Suprapubic skin (tissue), 4 donors: ENCODE measurements around the gene USB1. TPM values are rescaled to one million over a fixed set of nuclear protein-coding genes. Genes with fewer than 3 reads are reported as not detected.
A peak's percentile ranks its signal among the peaks of the same experiment; 100 is the strongest.

Source experiments
- DNase-seq, 2 donors: peaks; one replicate each; pipeline ENCODE4 v3.0.0-alpha.2; 2019; ENCODE audit warnings: low spot score in 2 of 2
- H3K27ac ChIP-seq: fragments of 200-600 bp; sonication (generic); one replicate; pipeline ENCODE4 v1.5.1; 2019
- H3K27me3 ChIP-seq: fragments of 200-600 bp; sonication (generic); one replicate; pipeline ENCODE4 v1.5.1; 2019
- H3K36me3 ChIP-seq: fragments of 200-600 bp; sonication (generic); one replicate; pipeline ENCODE4 v1.5.1; 2019
- H3K4me1 ChIP-seq: fragments of 200-600 bp; sonication (generic); one replicate; pipeline ENCODE4 v1.5.1; 2019
- H3K4me3 ChIP-seq: fragments of 200-600 bp; sonication (generic); one replicate; pipeline ENCODE4 v1.5.1; 2019; ENCODE audit warnings: mild to moderate bottlenecking
- H3K9me3 ChIP-seq: fragments of 200-600 bp; sonication (generic); one replicate; pipeline ENCODE4 v1.5.1; 2019
- EP300 ChIP-seq: sonication (generic); formaldehyde crosslinking; IDR thresholded peaks from one replicate; pipeline ENCODE4 v1.6.1; 2017; ENCODE audit warnings: antibody characterized with exemption
- POLR2A ChIP-seq, 2 donors: fragments of 450-650 bp; IDR thresholded peaks; one replicate each; pipeline ENCODE4 v1.6.1; 2017; ENCODE audit warnings: antibody characterized with exemption in 2 of 2, mild to moderate bottlenecking in 2 of 2, moderate library complexity in 2 of 2
- POLR2AphosphoS5 ChIP-seq, 3 donors: sonication (generic); formaldehyde crosslinking; IDR thresholded peaks; one replicate each; pipeline ENCODE4 v1.6.1; 2017; ENCODE audit warnings: antibody characterized with exemption in 3 of 3
- WGBS: methylation state at CpG from one replicate; pipeline ENCODE4 v1.1.5; 2018; 5-methylcytosine and 5-hydroxymethylcytosine counted together
- total RNA-seq, 4 donors: library from RNA; depleted of rRNA; stranded (reverse); fragments of >200 nt; gene quantifications; one replicate each; pipeline ENCODE4 v1.1.0, GENCODE V29; 2016
- TF ChIP-seq, protein P1 (sequence below), 2 donors: fragments of 200-600 bp in 1 of 2; fragments of 450-650 bp in 1 of 2; sonication (generic) in 1 of 2; IDR thresholded peaks; one replicate each; pipeline ENCODE4 v1.5.1; 2016 to 2019; ENCODE audit warnings: antibody characterized with exemption in 2 of 2, mild to moderate bottlenecking in 1 of 2, moderate library complexity in 1 of 2

The USB1 gene
- total RNA-seq, 4 donors from 2014 or later = 16.1 to 36.5 (median 19.8) TPM

- 20% methylated on average over 23 of the region's 64 CpGs for WGBS
- Histone ChIP-seq H3K4me3 (peak overlapping the region; percentile 53), H3K27ac (no peak overlapping the region), H3K36me3 (no peaks in the 10 kb centered on the region), H3K4me1 (peaks cover 17% of the 10 kb centered on the region), H3K27me3 (no peaks in the 10 kb centered on the region), H3K9me3 (no peaks in the 10 kb centered on the region)
- TF ChIP-seq, protein P1, sequence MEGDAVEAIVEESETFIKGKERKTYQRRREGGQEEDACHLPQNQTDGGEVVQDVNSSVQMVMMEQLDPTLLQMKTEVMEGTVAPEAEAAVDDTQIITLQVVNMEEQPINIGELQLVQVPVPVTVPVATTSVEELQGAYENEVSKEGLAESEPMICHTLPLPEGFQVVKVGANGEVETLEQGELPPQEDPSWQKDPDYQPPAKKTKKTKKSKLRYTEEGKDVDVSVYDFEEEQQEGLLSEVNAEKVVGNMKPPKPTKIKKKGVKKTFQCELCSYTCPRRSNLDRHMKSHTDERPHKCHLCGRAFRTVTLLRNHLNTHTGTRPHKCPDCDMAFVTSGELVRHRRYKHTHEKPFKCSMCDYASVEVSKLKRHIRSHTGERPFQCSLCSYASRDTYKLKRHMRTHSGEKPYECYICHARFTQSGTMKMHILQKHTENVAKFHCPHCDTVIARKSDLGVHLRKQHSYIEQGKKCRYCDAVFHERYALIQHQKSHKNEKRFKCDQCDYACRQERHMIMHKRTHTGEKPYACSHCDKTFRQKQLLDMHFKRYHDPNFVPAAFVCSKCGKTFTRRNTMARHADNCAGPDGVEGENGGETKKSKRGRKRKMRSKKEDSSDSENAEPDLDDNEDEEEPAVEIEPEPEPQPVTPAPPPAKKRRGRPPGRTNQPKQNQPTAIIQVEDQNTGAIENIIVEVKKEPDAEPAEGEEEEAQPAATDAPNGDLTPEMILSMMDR (IDR thresholded peaks at IDR 0.05) = no peak
- no peak for TF ChIP-seq POLR2AphosphoS5 (IDR thresholded peaks at IDR 0.05)
- TF ChIP-seq EP300 = no peak
- TF ChIP-seq POLR2A (IDR thresholded peaks at IDR 0.05) = no peak
- DNase-seq = peak; percentile 89 to 90
These were observed 16.6 kb upstream of the USB1 start for GRCh38 chr16:57984443-57985203.

DNA sequence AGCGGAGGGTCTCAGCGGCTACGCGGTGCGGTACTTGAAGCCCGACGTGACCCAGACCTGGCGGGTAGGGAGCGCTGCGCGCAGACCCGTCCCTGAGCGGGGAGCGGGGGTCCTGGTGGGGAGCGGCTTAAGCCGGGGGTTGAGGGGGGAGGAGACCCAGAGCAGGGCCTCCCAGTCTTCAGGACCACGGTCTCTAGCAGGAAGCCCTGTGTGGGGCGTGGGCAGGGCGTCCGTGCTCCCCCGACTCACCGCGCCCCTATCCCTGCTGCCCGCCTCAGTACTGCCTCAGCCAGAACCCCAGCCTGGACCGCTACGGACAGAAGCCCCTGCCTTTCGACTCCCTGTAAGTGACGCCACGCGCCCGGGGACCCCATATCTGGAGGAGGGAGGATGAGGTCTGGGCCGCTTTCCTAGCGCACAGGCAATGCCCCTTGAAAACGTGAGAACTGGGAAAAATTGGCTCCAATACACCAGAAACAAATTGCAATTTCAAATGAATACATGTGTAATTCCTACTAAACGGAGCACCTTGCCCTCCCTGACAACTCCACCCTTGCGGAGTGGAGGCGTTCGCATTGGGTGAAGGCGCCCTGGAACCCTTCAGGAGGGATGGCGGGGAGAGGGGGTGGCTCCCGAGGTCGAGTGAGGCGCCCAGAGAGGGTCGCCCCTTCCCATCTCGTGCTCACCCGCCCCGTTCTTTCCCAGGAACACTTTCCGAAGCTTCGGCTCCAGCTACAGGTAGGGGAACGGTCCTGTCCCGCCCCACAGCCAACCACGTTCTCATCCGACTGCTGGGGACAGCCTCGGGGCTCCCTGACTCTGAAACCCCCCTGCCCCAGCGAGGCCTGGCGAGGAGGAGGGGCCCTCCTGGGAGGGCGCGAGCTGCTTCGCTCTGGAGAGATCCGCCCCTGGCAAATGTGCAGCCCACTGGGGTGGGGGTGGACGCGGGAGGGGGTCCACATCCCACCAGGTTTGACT lies 15.7 kb upstream of the USB1 start:
- TF ChIP-seq EP300 = no peak
- peak in 1 of 2 donors; percentile 74 for DNase-seq
- H3K4me1 ChIP-seq = peaks cover 18% of the 10 kb centered on the region
- H3K27me3 ChIP-seq = no peaks in the 10 kb centered on the region
- no peaks in the 10 kb centered on the region for H3K9me3 ChIP-seq
- H3K4me3 ChIP-seq = peak overlapping the region; percentile 53
- WGBS = 19% methylated on average over 38 of the region's 62 CpGs
- no peaks in the 10 kb centered on the region for H3K36me3 ChIP-seq
- no peak overlapping the region for H3K27ac ChIP-seq

DNA sequence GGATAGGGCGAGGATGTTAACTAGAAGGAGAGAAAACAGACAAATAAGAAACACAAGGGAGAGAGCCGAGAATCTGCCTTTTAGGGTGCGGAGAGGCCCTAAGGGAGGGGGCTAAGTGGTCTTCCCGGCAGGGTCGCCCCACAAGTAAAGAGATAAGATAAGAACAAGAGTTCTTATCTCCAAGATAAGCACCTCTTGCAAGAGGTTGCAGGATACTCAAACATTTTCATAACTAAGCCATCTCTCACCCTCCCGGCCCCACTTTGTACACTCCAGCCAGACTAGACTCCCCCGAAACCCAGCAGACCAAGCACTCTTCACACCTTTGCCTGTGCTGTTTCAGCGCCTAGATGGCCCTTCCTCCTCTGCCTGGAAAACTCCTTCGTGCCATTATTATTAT lies 15.0 kb upstream of the USB1 start:
- H3K9me3 ChIP-seq = no peaks in the 10 kb centered on the region
- H3K4me3 ChIP-seq = no peak overlapping the region
- no peaks in the 10 kb centered on the region for H3K36me3 ChIP-seq
- 80% methylated on average over 9 of the region's 9 CpGs for WGBS
- no peaks in the 10 kb centered on the region for H3K27me3 ChIP-seq
- H3K4me1 ChIP-seq = peaks cover 18% of the 10 kb centered on the region
- DNase-seq = peak in 1 of 2 donors; percentile 29
- H3K27ac ChIP-seq = no peak overlapping the region
- TF ChIP-seq EP300 (no peak), POLR2AphosphoS5 (IDR thresholded peaks at IDR 0.05) (no peak), POLR2A (IDR thresholded peaks at IDR 0.05) (no peak)
- TF ChIP-seq, protein P1 (IDR thresholded peaks at IDR 0.05) = no peak

DNA sequence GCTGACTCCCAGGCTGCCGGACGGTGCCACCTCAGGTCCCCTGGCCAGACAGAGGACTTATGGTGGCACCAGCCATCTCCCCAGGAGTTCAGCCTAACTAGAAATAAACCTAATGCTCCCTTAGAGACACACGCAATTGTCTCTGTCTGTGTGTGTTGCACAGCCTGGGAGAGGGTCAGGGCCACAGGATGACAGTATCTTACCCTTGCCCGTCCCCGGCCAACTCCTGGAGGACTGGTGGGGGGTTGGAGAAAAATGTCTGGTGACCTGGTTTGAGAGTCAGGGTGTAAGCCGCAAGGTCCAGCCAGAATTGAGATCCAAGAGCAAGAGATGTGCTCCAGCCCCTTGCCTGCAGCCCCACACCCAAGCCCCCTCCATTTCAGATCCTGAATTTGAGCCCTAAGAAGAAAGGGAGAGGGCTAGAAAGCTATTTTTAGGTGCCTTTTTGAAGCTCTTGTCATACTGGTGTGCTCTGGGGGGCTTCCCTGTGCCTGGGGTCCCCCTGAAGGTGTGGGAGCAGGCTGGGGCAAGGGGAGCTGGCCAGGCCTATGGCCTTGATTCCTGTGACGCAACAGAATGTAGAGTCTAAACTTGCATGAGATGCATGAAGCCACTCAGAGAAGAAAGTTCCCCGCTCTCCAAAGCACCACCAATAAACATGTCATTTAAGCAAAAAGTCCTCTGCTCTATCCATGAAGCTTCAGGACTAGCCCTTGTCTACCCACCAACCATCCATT lies 13.6 kb upstream of the USB1 start:
- H3K27ac ChIP-seq = no peak overlapping the region

DNA sequence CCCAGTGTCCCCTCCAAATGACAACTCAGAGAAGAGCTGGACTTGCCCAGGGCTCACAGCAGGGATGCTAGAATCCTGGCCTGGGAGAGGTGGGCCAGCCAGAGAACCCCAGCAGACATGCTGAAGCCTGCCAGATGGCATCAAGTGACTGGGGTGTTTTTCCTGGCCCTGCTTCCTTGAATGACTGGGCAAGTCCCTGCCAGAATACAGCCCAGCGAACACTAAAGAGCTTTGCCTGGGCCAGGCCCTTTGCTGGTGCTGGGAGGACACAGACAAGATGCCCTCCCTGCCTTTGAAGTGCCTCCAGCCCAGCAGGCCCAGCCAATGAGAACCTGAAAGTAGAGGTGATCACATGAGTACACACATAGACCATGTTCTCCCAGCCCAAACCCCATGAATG lies 12.3 kb upstream of the USB1 start:
- no peak overlapping the region for H3K4me3 ChIP-seq
- no peaks in the 10 kb centered on the region for H3K27me3 ChIP-seq
- peak in 1 of 2 donors; percentile 57 for DNase-seq
- H3K9me3 ChIP-seq = no peaks in the 10 kb centered on the region
- peaks cover 2% of the 10 kb centered on the region for H3K36me3 ChIP-seq
- H3K27ac ChIP-seq = no peak overlapping the region
- TF ChIP-seq POLR2AphosphoS5 (IDR thresholded peaks at IDR 0.05) (no peak), POLR2A (IDR thresholded peaks at IDR 0.05) (no peak), EP300 (no peak)
- TF ChIP-seq, protein P1 (IDR thresholded peaks at IDR 0.05) = no peak
- peaks cover 18% of the 10 kb centered on the region for H3K4me1 ChIP-seq
- WGBS = 50% methylated on average over 1 of the region's 1 CpG

More for the DNA sequence above, 13.6 kb upstream of the USB1 start:
- WGBS = 97% methylated on average over 6 of the region's 8 CpGs
- H3K9me3 ChIP-seq = no peaks in the 10 kb centered on the region
- no peaks in the 10 kb centered on the region for H3K27me3 ChIP-seq
- no peaks in the 10 kb centered on the region for H3K36me3 ChIP-seq
- TF ChIP-seq POLR2AphosphoS5 (IDR thresholded peaks at IDR 0.05) (no peak), POLR2A (IDR thresholded peaks at IDR 0.05) (no peak), EP300 (no peak)
- TF ChIP-seq, protein P1 (IDR thresholded peaks at IDR 0.05) = no peak
- DNase-seq = peak in 1 of 2 donors; percentile 35
- no peak overlapping the region for H3K4me3 ChIP-seq
- H3K4me1 ChIP-seq = peaks cover 18% of the 10 kb centered on the region
